ENCODE results near the gene CEMIP2. TPM values are rescaled to one million over a fixed set of nuclear protein-coding genes. Genes with fewer than 3 reads are reported as not detected.

CEMIP2 gene
- total and polyA plus RNA-seq, 7 donors: 17.9 to 90.4 (median 28.8) TPM

DNA sequence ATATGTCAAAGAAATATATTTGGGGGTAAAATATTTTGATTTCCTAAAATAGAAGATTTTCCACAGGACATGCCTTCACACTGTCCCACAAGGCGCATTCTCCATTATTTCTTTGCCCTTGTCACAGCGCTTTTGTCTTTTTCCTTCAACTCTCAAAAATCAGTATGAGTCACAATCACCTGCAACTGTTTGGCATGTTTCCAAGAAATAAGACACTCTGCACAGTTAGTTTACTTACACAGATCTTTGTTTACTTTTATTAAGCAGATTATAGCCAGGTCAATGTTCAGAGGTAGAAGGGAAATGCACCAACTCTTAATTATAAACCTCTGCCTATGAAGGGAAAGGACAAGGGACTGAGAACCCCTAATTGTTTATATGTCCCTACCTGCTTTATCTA, 9.5 kb downstream of the CEMIP2 start:
- DNase-seq: no peak
- no peak for TF ChIP-seq POLR2A (IDR thresholded peaks at IDR 0.05)
- no peak for TF ChIP-seq EP300 (IDR thresholded peaks at IDR 0.05)
- no peak for TF ChIP-seq CTCF (IDR thresholded peaks at IDR 0.05)
- TF ChIP-seq POLR2AphosphoS5 (IDR thresholded peaks at IDR 0.05): no peak

GRCh38 chr9:71758277-71758676, 10.0 kb downstream of the CEMIP2 start:
- 22 to 61% methylated on average over 4 of the region's 4 CpGs for WGBS, 2 donors
- no peaks in the 10 kb centered on the region for H3K36me3 ChIP-seq
- no peak overlapping the region for H3K4me3 ChIP-seq
- intact Hi-C loops (cut with DNase I): no loop called here
- H3K9me3 ChIP-seq: no peaks in the 10 kb centered on the region
- peaks cover 0 to 34% (median 18%) of the 10 kb centered on the region in 4 donors for H3K4me1 ChIP-seq
- H3K27me3 ChIP-seq: no peaks in the 10 kb centered on the region
- TF ChIP-seq CTCF (IDR thresholded peaks at IDR 0.05) (no peak), EP300 (IDR thresholded peaks at IDR 0.05) (no peak), POLR2A (IDR thresholded peaks at IDR 0.05) (no peak), POLR2AphosphoS5 (IDR thresholded peaks at IDR 0.05) (no peak)
- DNase-seq: no peak
- no peak overlapping the region for H3K27ac ChIP-seq

More for the DNA sequence above, 9.5 kb downstream of the CEMIP2 start:
- Histone ChIP-seq H3K27ac (no peak overlapping the region), H3K4me1 (peaks cover 0 to 39% (median 21%) of the 10 kb centered on the region in 4 donors), H3K27me3 (no peaks in the 10 kb centered on the region), H3K9me3 (no peaks in the 10 kb centered on the region), H3K36me3 (no peaks in the 10 kb centered on the region), H3K4me3 (no peak overlapping the region)
- 17 to 64% methylated on average over 2 of the region's 2 CpGs for WGBS, 2 donors
- intact Hi-C loops (cut with DNase I): no loop called here

DNA sequence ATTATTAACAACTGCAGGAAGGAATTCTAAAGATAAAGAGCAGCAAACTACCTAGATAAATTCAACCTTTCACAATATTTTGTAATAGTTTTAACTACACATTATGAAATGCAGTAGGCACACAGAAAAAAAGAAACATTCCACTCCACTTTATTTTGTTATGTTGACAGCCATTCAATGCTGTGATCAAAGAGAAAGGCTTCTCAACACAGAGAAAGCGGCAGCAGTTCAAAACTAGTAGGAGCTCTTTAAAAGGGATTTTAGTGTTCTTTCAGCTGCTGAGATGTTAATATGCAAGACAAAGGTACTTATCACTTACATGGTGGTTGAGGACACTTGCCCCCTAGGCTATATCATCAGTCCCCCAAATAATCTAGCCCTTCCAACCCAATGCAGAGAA, 11.6 kb downstream of the CEMIP2 start:
- 90 to 95% methylated on average over 1 of the region's 1 CpG for WGBS, 2 donors
- TF ChIP-seq POLR2AphosphoS5 (IDR thresholded peaks at IDR 0.05): no peak
- TF ChIP-seq CTCF (IDR thresholded peaks at IDR 0.05): no peak
- no peak for TF ChIP-seq POLR2A (IDR thresholded peaks at IDR 0.05)
- no peak for TF ChIP-seq EP300 (IDR thresholded peaks at IDR 0.05)
- no peaks in the 10 kb centered on the region for H3K27me3 ChIP-seq
- H3K36me3 ChIP-seq: no peaks in the 10 kb centered on the region
- peaks cover 0 to 24% (median 12%) of the 10 kb centered on the region in 4 donors for H3K4me1 ChIP-seq
- no peak overlapping the region for H3K4me3 ChIP-seq
- H3K9me3 ChIP-seq: no peaks in the 10 kb centered on the region
- no peak for DNase-seq
- H3K27ac ChIP-seq: no peak overlapping the region
- intact Hi-C loops (cut with DNase I): no loop called here

- Histone ChIP-seq H3K36me3 (no peaks in the 10 kb centered on the region), H3K4me1 (peaks cover 0 to 20% (median 8%) of the 10 kb centered on the region in 4 donors), H3K9me3 (no peaks in the 10 kb centered on the region), H3K27ac (no peak overlapping the region), H3K27me3 (no peaks in the 10 kb centered on the region), H3K4me3 (no peak overlapping the region)
- intact Hi-C loops (cut with DNase I): no loop called here
- no peak for TF ChIP-seq EP300 (IDR thresholded peaks at IDR 0.05)
- no peak for TF ChIP-seq POLR2A (IDR thresholded peaks at IDR 0.05)
- no peak for TF ChIP-seq POLR2AphosphoS5 (IDR thresholded peaks at IDR 0.05)
- TF ChIP-seq CTCF (IDR thresholded peaks at IDR 0.05): no peak
- 91 to 94% methylated on average over 1 of the region's 1 CpG for WGBS, 2 donors
- DNase-seq: no peak
Observed at GRCh38 chr9:71755869-71756268, 12.4 kb downstream of the CEMIP2 start.

DNA sequence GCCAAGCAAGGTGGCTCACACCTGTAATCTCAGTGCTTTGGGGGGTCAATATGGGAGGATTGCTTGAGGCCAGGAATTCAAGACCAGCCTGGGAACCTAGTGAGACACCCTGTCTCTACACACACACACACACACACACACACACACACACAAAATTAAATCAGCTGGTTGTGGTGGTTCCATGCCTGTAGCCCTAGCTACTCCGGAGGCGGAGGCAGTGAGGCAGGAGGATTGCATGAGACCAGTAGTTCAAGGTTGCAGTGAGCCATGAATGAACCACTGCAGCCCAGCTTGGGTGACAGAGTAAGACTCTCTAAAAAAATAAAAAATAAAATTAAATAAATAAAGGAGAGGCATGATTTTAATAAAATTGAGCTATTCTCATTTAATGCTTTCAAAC, 13.1 kb downstream of the CEMIP2 start:
- WGBS, 2 donors: 93 to 97% methylated on average over 2 of the region's 2 CpGs
- H3K27me3 ChIP-seq: no peaks in the 10 kb centered on the region
- no peaks in the 10 kb centered on the region for H3K36me3 ChIP-seq
- intact Hi-C loops (cut with DNase I): no loop called here
- TF ChIP-seq POLR2A (IDR thresholded peaks at IDR 0.05) (no peak), CTCF (IDR thresholded peaks at IDR 0.05) (no peak), EP300 (IDR thresholded peaks at IDR 0.05) (no peak), POLR2AphosphoS5 (IDR thresholded peaks at IDR 0.05) (no peak)
- H3K9me3 ChIP-seq: no peaks in the 10 kb centered on the region
- no peak for DNase-seq
- H3K4me3 ChIP-seq: no peak overlapping the region
- no peak overlapping the region for H3K27ac ChIP-seq
- peaks cover 0 to 16% (median 8%) of the 10 kb centered on the region in 4 donors for H3K4me1 ChIP-seq

All from sigmoid colon (tissue), 7 donors.